Measurements from ENCODE around the gene SMIM29. TPM values are rescaled to one million over a fixed set of nuclear protein-coding genes. Genes with fewer than 3 reads are reported as not detected.

SMIM29 gene
- total and polyA plus RNA-seq, 2 experiments from 2014 or later: 5.0 to 15.9 TPM

GRCh38 chr6:34248198-34248726 is 544 bp downstream of the SMIM29 start:
- H3K27ac ChIP-seq (ENCODE audit: low read depth): no peak overlapping the region
- peaks cover 34% of the 10 kb centered on the region for H3K4me1 Mint-ChIP-seq
- H3K4me3 Mint-ChIP-seq: peak overlapping the region; percentile 88

More at GRCh38 chr6:34248198-34248726, 544 bp downstream of the SMIM29 start:
- DNase-seq (ENCODE audit: low spot score) (peak; percentile 65), ATAC-seq (peak; percentile 18)
- H3K9me3 Mint-ChIP-seq: peaks cover 2% of the 10 kb centered on the region; the same call in 2 of the 3 replicates
- Histone ChIP-seq H3K36me3 (ENCODE audit: insufficient read depth) (peaks cover 5% of the 10 kb centered on the region; the same call in 1 of the 2 replicates), H3K4me1 (ENCODE audit: insufficient read depth) (peaks cover 16% of the 10 kb centered on the region; the same call in 1 of the 2 replicates), H2AFZ (peak overlapping the region; percentile 69), H3K4me2 (peak overlapping the region; percentile 96), H3F3A (replicated peaks; ENCODE audit: low read depth) (peaks cover 31% of the 10 kb centered on the region), H3K9me2 (ENCODE audit: insufficient read depth) (no peaks in the 10 kb centered on the region), H3K27me3 (ENCODE audit: insufficient read depth) (no peaks in the 10 kb centered on the region), H3K79me2 (replicated peaks; ENCODE audit: insufficient read depth) (0 out of 2 replicates have a peak, but pooled peaks cover 5% of the 10 kb centered on the region), H3K4me3 (peak overlapping the region; percentile 90), H4K20me1 (replicated peaks; ENCODE audit: insufficient read depth) (peaks cover 6% of the 10 kb centered on the region; the same call in 1 of the 2 replicates)
- H3K27ac Mint-ChIP-seq: 0 out of 2 replicates have a peak overlapping the region, but pooled peaks have one; percentile 11
- TF ChIP-seq ETS1 (IDR thresholded peaks at IDR 0.05) (no peak), POLR2AphosphoS5 (IDR thresholded peaks at IDR 0.05; ENCODE audit: low read depth) (no peak; the same call in 1 of the 2 replicates), STAT1 (IDR thresholded peaks at IDR 0.05; ENCODE audit: unreplicated experiment) (no peak)
- TF ChIP-seq, protein P1, sequence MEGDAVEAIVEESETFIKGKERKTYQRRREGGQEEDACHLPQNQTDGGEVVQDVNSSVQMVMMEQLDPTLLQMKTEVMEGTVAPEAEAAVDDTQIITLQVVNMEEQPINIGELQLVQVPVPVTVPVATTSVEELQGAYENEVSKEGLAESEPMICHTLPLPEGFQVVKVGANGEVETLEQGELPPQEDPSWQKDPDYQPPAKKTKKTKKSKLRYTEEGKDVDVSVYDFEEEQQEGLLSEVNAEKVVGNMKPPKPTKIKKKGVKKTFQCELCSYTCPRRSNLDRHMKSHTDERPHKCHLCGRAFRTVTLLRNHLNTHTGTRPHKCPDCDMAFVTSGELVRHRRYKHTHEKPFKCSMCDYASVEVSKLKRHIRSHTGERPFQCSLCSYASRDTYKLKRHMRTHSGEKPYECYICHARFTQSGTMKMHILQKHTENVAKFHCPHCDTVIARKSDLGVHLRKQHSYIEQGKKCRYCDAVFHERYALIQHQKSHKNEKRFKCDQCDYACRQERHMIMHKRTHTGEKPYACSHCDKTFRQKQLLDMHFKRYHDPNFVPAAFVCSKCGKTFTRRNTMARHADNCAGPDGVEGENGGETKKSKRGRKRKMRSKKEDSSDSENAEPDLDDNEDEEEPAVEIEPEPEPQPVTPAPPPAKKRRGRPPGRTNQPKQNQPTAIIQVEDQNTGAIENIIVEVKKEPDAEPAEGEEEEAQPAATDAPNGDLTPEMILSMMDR (conservative IDR thresholded peaks at IDR 0.05; ENCODE audit: low read depth in 2 of 2): no peak
- TF ChIP-seq, protein P2, sequence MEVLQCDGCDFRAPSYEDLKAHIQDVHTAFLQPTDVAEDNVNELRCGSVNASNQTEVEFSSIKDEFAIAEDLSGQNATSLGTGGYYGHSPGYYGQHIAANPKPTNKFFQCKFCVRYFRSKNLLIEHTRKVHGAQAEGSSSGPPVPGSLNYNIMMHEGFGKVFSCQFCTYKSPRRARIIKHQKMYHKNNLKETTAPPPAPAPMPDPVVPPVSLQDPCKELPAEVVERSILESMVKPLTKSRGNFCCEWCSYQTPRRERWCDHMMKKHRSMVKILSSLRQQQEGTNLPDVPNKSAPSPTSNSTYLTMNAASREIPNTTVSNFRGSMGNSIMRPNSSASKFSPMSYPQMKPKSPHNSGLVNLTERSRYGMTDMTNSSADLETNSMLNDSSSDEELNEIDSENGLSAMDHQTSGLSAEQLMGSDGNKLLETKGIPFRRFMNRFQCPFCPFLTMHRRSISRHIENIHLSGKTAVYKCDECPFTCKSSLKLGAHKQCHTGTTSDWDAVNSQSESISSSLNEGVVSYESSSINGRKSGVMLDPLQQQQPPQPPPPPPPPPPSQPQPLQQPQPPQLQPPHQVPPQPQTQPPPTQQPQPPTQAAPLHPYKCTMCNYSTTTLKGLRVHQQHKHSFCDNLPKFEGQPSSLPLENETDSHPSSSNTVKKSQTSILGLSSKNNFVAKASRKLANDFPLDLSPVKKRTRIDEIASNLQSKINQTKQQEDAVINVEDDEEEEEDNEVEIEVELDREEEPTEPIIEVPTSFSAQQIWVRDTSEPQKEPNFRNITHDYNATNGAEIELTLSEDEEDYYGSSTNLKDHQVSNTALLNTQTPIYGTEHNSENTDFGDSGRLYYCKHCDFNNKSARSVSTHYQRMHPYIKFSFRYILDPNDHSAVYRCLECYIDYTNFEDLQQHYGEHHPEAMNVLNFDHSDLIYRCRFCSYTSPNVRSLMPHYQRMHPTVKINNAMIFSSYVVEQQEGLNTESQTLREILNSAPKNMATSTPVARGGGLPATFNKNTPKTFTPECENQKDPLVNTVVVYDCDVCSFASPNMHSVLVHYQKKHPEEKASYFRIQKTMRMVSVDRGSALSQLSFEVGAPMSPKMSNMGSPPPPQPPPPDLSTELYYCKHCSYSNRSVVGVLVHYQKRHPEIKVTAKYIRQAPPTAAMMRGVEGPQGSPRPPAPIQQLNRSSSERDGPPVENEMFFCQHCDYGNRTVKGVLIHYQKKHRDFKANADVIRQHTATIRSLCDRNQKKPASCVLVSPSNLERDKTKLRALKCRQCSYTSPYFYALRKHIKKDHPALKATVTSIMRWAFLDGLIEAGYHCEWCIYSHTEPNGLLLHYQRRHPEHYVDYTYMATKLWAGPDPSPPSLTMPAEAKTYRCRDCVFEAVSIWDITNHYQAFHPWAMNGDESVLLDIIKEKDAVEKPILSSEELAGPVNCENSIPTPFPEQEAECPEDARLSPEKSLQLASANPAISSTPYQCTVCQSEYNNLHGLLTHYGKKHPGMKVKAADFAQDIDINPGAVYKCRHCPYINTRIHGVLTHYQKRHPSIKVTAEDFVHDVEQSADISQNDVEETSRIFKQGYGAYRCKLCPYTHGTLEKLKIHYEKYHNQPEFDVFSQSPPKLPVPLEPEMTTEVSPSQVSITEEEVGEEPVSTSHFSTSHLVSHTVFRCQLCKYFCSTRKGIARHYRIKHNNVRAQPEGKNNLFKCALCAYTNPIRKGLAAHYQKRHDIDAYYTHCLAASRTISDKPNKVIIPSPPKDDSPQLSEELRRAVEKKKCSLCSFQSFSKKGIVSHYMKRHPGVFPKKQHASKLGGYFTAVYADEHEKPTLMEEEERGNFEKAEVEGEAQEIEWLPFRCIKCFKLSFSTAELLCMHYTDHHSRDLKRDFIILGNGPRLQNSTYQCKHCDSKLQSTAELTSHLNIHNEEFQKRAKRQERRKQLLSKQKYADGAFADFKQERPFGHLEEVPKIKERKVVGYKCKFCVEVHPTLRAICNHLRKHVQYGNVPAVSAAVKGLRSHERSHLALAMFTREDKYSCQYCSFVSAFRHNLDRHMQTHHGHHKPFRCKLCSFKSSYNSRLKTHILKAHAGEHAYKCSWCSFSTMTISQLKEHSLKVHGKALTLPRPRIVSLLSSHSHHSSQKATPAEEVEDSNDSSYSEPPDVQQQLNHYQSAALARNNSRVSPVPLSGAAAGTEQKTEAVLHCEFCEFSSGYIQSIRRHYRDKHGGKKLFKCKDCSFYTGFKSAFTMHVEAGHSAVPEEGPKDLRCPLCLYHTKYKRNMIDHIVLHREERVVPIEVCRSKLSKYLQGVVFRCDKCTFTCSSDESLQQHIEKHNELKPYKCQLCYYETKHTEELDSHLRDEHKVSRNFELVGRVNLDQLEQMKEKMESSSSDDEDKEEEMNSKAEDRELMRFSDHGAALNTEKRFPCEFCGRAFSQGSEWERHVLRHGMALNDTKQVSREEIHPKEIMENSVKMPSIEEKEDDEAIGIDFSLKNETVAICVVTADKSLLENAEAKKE (CRISPR knock-in tag; IDR thresholded peaks at IDR 0.05): no peak
- peaks cover 57% of the 10 kb centered on the region for H3K27me3 Mint-ChIP-seq (ENCODE audit: insufficient read depth, low read depth, poor library complexity)
- H3K36me3 Mint-ChIP-seq (ENCODE audit: low read depth): peaks cover 31% of the 10 kb centered on the region

Data from GM23338 (cell line).